C4-2B (cell line): ENCODE measurements around the gene WWOX.

ENCODE experiments used
- H3K27ac ChIP-seq: fragments of 450-650 bp; 2 replicates; pipeline ENCODE4 v1.5.1; 2017
- CTCF ChIP-seq: fragments of 450-650 bp; conservative IDR thresholded peaks from 2 replicates; pipeline ENCODE4 v1.5.1; 2017; ENCODE audit warnings: mild to moderate bottlenecking
- ZFX ChIP-seq: fragments of 450-650 bp; IDR thresholded peaks from 2 replicates; pipeline ENCODE4 v1.6.1; 2017

WWOX gene

GRCh38 chr16:79261944-79262552 is 1162.6 kb downstream of the WWOX start:
- TF ChIP-seq CTCF (no peak), ZFX (no peak)
- H3K27ac ChIP-seq: no peak overlapping the region
